Measurements from ENCODE around the gene ITPKB. TPM values are rescaled to one million over a fixed set of nuclear protein-coding genes. Genes with fewer than 3 reads are reported as not detected.

Gene ITPKB
- total and polyA plus RNA-seq, 11 donors = 6.2 to 33.7 (median 17.8) TPM

- ATAC-seq (peak in 3 of 4 donors; percentile 23 to 76 (median 31)), DNase-seq (peak in 1 of 5 donors; percentile 50)
- Histone ChIP-seq H3K4me3 (no peak overlapping the region), H3K9me3 (no peaks in the 10 kb centered on the region), H3K27ac (peak overlapping the region in 10 of 12 donors; percentile 1 to 73 (median 70)), H3K27me3 (no peaks in the 10 kb centered on the region), H3K36me3 (peaks cover 0 to 12% (median 0%) of the 10 kb centered on the region in 9 donors), H3K4me1 (peaks cover 19 to 92% (median 79%) of the 10 kb centered on the region in 12 donors)
- TF ChIP-seq CTCF (IDR thresholded peaks at IDR 0.05) (no peak), POLR2A (IDR thresholded peaks at IDR 0.05) (no peak)
- intact Hi-C loops (cut with DNase I) = loop anchor here in 1 of 10 donors (10.0 kb wide), 1 partner anchor 56 kb away; no protein-coding TSS in a partner anchor
- WGBS, 4 donors = 37 to 54% (median 47%) methylated on average over 8 of the region's 8 CpGs
These were observed 48.6 kb downstream of the ITPKB start for GRCh38 chr1:226690460-226690982.

- ATAC-seq (no peak), DNase-seq (no peak)
- Histone ChIP-seq H3K27me3 (no peaks in the 10 kb centered on the region), H3K36me3 (peaks cover 0 to 12% (median 0%) of the 10 kb centered on the region in 9 donors), H3K9me3 (no peaks in the 10 kb centered on the region), H3K4me3 (no peak overlapping the region), H3K4me1 (peaks cover 19 to 99% (median 87%) of the 10 kb centered on the region in 12 donors), H3K27ac (peak overlapping the region in 10 of 12 donors; percentile 29 to 87 (median 64))
- intact Hi-C loops (cut with DNase I) = loop anchor here in 4 of 10 donors (5.0 to 10.0 kb wide), 4 partner anchors 42 to 57 kb away; no protein-coding TSS in a partner anchor
- TF ChIP-seq POLR2A (IDR thresholded peaks at IDR 0.05) (no peak), CTCF (IDR thresholded peaks at IDR 0.05) (no peak)
- WGBS, 4 donors = 48 to 57% (median 54%) methylated on average over 4 of the region's 4 CpGs
These were observed 50.3 kb downstream of the ITPKB start for GRCh38 chr1:226688808-226689207.

DNA sequence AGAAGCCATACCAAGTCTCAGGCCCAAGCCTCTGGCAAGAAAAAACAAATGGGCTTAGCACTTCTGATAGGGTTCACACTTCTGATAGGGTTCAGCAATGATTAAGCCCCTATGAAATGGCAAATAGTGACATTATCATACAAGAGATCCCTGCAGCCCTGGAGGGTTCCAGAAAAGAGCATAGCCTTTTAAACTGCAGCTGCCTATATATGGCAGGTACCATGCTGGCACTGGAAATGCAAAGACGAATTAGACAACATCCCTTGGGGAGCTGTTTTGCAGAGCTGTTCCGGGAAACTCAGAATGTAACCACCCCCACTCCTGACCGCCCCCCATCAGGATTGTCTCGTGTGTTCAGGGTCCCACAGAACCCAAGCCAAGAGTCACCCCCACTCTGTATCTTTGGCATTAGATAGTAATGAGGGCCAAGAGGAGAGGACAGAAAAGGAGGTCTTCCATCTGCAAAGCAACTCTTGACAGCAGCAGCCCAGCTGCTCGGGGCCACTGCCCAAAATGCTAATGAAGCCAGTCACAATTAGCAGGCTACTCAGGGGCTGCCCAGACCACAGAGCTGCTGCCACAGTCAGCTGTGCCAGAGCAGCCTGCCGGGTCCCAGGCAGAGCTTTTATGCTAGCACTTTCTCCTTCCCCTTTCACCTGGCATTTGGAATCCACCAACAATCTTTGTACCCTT lies 50.9 kb downstream of the ITPKB start:
- DNase-seq (no peak), ATAC-seq (no peak)
- H3K36me3 ChIP-seq = peaks cover 0 to 12% (median 0%) of the 10 kb centered on the region in 9 donors
- no peak for TF ChIP-seq POLR2A (IDR thresholded peaks at IDR 0.05)
- no peak for TF ChIP-seq CTCF (IDR thresholded peaks at IDR 0.05)
- intact Hi-C loops (cut with DNase I) = loop anchor here in 4 of 10 donors (5.0 to 10.0 kb wide), 4 partner anchors 41 to 56 kb away; no protein-coding TSS in a partner anchor
- WGBS, 4 donors = 45 to 63% (median 53%) methylated on average over 5 to 6 of the region's 6 CpGs
- peaks cover 19 to 99% (median 87%) of the 10 kb centered on the region in 12 donors for H3K4me1 ChIP-seq
- peak overlapping the region in 10 of 12 donors; percentile 29 to 87 (median 64) for H3K27ac ChIP-seq
- no peaks in the 10 kb centered on the region for H3K9me3 ChIP-seq
- H3K4me3 ChIP-seq = no peak overlapping the region
- H3K27me3 ChIP-seq = no peaks in the 10 kb centered on the region

- Histone ChIP-seq H3K9me3 (no peaks in the 10 kb centered on the region), H3K27me3 (no peaks in the 10 kb centered on the region), H3K36me3 (peaks cover 0 to 4% (median 0%) of the 10 kb centered on the region in 9 donors), H3K27ac (peak overlapping the region in 10 of 12 donors; percentile 29 to 87 (median 64)), H3K4me3 (no peak overlapping the region), H3K4me1 (peaks cover 19 to 99% (median 86%) of the 10 kb centered on the region in 12 donors)
- WGBS, 4 donors = 67 to 80% (median 77%) methylated on average over 2 of the region's 2 CpGs
- TF ChIP-seq CTCF (IDR thresholded peaks at IDR 0.05) = peak in 9 of 12 donors; percentile 16 to 39 (median 28)
- TF ChIP-seq POLR2A (IDR thresholded peaks at IDR 0.05) = no peak
- intact Hi-C loops (cut with DNase I) = loop anchor here in 6 of 10 donors (1.0 to 10.0 kb wide), 5 partner anchors 40 to 55 kb away; no protein-coding TSS in a partner anchor
- peak; percentile 27 to 68 (median 55) for ATAC-seq
- DNase-seq = no peak
These were observed 51.7 kb downstream of the ITPKB start for GRCh38 chr1:226687426-226687825.

Measured in heart left ventricle (tissue), 16 donors.